SK-N-SH (cell line): ENCODE data around the gene TTLL1. TPM values are rescaled to one million over a fixed set of nuclear protein-coding genes. Genes with fewer than 3 reads are reported as not detected.

Source experiments
- CTCF ChIA-PET: fragments of 300-600, 350-600 bp; formaldehyde crosslinking; extraction: SDS; loops from one replicate; lab custom pipeline; 2021; lab: Yijun Ruan, JAX
- POLR2A ChIA-PET: fragments of 350-600 bp; sonication (Branson Sonifier 250); formaldehyde crosslinking; extraction: SDS; loops from one replicate; lab custom pipeline; 2020; ENCODE audit warnings: antibody characterized with exemption, inconsistent platforms; lab: Yijun Ruan, JAX
- DNase-seq: peaks from one replicate; pipeline ENCODE4 v3.0.0; 2012
- H2AFZ ChIP-seq: fragments of 200-600 bp; sonication (generic); 2 replicates; pipeline ENCODE4 v1.8.1; 2016; ENCODE audit warnings: antibody characterized with exemption, mild to moderate bottlenecking, low read depth
- H3F3A ChIP-seq: fragments of 200-600 bp; sonication (generic); replicated peaks from 2 replicates; pipeline ENCODE3; 2016; ENCODE audit warnings: antibody characterized with exemption, mild to moderate bottlenecking; ENCODE audit not compliant: insufficient read depth
- H3K27ac ChIP-seq, 2 experiments: fragments of 200-500 bp in 1 of 2; fragments of 200-600 bp in 1 of 2; sonication (Bioruptor generic) in 1 of 2; sonication (generic), shearing (Covaris generic) in 1 of 2; 2 replicates each; pipeline versions ENCODE4 v1.5.1 to v1.6.1; 2014 to 2016; ENCODE audit warnings: low read depth in 2 of 2, inconsistent platforms in 1 of 2, low read length in 1 of 2, mild to moderate bottlenecking in 1 of 2, mixed read lengths in 1 of 2
- H3K27me3 ChIP-seq: fragments of 200-600 bp; sonication (generic), shearing (Covaris generic); 2 replicates; pipeline ENCODE4 v1.6.1; 2016; ENCODE audit warnings: mixed run types; ENCODE audit not compliant: insufficient read depth
- H3K36me3 ChIP-seq, 2 experiments: fragments of 200-500 bp in 1 of 2; fragments of 200-600 bp in 1 of 2; sonication (Bioruptor generic) in 1 of 2; sonication (generic) in 1 of 2; replicated peaks in 1 of 2; 2 replicates each; pipeline versions ENCODE3 to v1.5.1; 2014 to 2016; ENCODE audit warnings: low read length in 1 of 2, mild to moderate bottlenecking in 1 of 2; ENCODE audit not compliant: insufficient read depth in 2 of 2, control insufficient read depth in 1 of 2
- H3K4me1 ChIP-seq, 2 experiments: fragments of 200-500 bp in 1 of 2; fragments of 200-600 bp in 1 of 2; sonication (Bioruptor generic) in 1 of 2; sonication (generic), shearing (Covaris generic) in 1 of 2; 2 replicates each; pipeline versions ENCODE4 v1.5.1 to v1.6.1; 2014 to 2016; ENCODE audit warnings: low read depth in 1 of 2, low read length in 1 of 2, mixed run types in 1 of 2; ENCODE audit not compliant: insufficient read depth in 2 of 2, control insufficient read depth in 1 of 2
- H3K4me2 ChIP-seq: fragments of 200-600 bp; sonication (generic), shearing (Covaris generic); 2 replicates; pipeline ENCODE4 v1.6.1; 2017; ENCODE audit warnings: mixed run types
- H3K4me3 ChIP-seq, 2 experiments: fragments of 200-500 bp in 1 of 2; fragments of 200-600 bp in 1 of 2; sonication (Bioruptor generic) in 1 of 2; sonication (generic), shearing (Covaris generic) in 1 of 2; 2 replicates each; pipeline versions ENCODE4 v1.5.1 to v1.8.1; 2014 to 2016; ENCODE audit warnings: low read depth in 2 of 2, inconsistent platforms in 1 of 2, low read length in 1 of 2, mild to moderate bottlenecking in 1 of 2, mixed read lengths in 1 of 2, moderate library complexity in 1 of 2
- H3K79me2 ChIP-seq: fragments of 200-600 bp; sonication (generic); 2 replicates; pipeline ENCODE4 v1.8.1; 2017; ENCODE audit warnings: mild to moderate bottlenecking; ENCODE audit not compliant: insufficient read depth
- H3K9ac ChIP-seq: fragments of 200-600 bp; sonication (generic); 2 replicates; pipeline ENCODE4 v1.6.1; 2017; ENCODE audit warnings: mixed run types
- H3K9me2 ChIP-seq: fragments of 200-600 bp; sonication (generic); 2 replicates; pipeline ENCODE4 v1.6.1; 2017; ENCODE audit warnings: mixed run types
- H3K9me3 ChIP-seq: fragments of 200-600 bp; sonication (generic); 2 replicates; pipeline ENCODE4 v1.6.1; 2017; ENCODE audit warnings: mixed run types, mild to moderate bottlenecking, moderate library complexity
- H4K20me1 ChIP-seq: fragments of 200-600 bp; sonication (generic); 2 replicates; pipeline ENCODE4 v1.6.1; 2017; ENCODE audit warnings: mild to moderate bottlenecking, mixed run types; ENCODE audit not compliant: insufficient read depth
- ELF1 ChIP-seq: IDR thresholded peaks from 2 replicates; pipeline ENCODE4 v1.4.0; 2012
- FOSL2 ChIP-seq: IDR thresholded peaks from 2 replicates; pipeline ENCODE4 v1.4.0; 2012; ENCODE audit warnings: low read depth, mild to moderate bottlenecking, moderate library complexity, borderline replicate concordance
- FOXJ3 ChIP-seq: sonication (generic); formaldehyde crosslinking; IDR thresholded peaks from 2 replicates; pipeline ENCODE4 v1.5.1; 2020; ENCODE audit warnings: mild to moderate bottlenecking, missing genetic modification reagents
- FOXM1 ChIP-seq: IDR thresholded peaks from 2 replicates; pipeline ENCODE4 v1.4.0; 2012; ENCODE audit warnings: low read depth, mild to moderate bottlenecking
- JUND ChIP-seq: IDR thresholded peaks from 2 replicates; pipeline ENCODE4 v1.4.0; 2012
- MEF2A ChIP-seq: IDR thresholded peaks from 2 replicates; pipeline ENCODE4 v1.4.0; 2012; ENCODE audit warnings: low read depth, borderline replicate concordance
- MXI1 ChIP-seq: IDR thresholded peaks from 2 replicates; pipeline ENCODE4 v1.6.1; 2012; ENCODE audit warnings: mild to moderate bottlenecking, low read depth, low read length, improper control_type of control experiment
- NFIC ChIP-seq: IDR thresholded peaks from 2 replicates; pipeline ENCODE4 v1.4.0; 2012; ENCODE audit warnings: borderline replicate concordance
- NRF1 ChIP-seq: IDR thresholded peaks from 2 replicates; pipeline ENCODE4 v1.6.1; 2012; ENCODE audit warnings: low read depth, mild to moderate bottlenecking, low read length
- POLR2AphosphoS5 ChIP-seq: IDR thresholded peaks from 2 replicates; pipeline ENCODE4 v1.6.1; 2012; ENCODE audit warnings: low read depth, low read length
- SIN3A ChIP-seq: IDR thresholded peaks from 2 replicates; pipeline ENCODE4 v1.6.1; 2012; ENCODE audit warnings: low read depth, mild to moderate bottlenecking, low read length, moderate library complexity, borderline replicate concordance
- TCF12 ChIP-seq: IDR thresholded peaks from 2 replicates; pipeline ENCODE4 v1.4.0; 2012
- TEAD4 ChIP-seq: IDR thresholded peaks from 2 replicates; pipeline ENCODE4 v1.4.0; 2012; ENCODE audit warnings: mild to moderate bottlenecking, borderline replicate concordance; ENCODE audit not compliant: insufficient read depth
- WGBS: methylation state at CpG from one replicate; pipeline ENCODE4 v1.1.6; 2017; ENCODE audit warnings: low lambda C conversion rate; 5-methylcytosine and 5-hydroxymethylcytosine counted together
- polyA plus RNA-seq, 3 experiments: library from polyadenylated mRNA; depleted of rRNA; stranded (reverse); fragments of >200 nt; gene quantifications; 2 replicates each; pipeline ENCODE4 v1.2.3, GENCODE V29; 2012
- TF ChIP-seq, protein P1 (sequence below): IDR thresholded peaks from 2 replicates; pipeline ENCODE4 v1.4.0; 2012; ENCODE audit warnings: low read depth, borderline replicate concordance
- TF ChIP-seq, protein P2 (sequence below): IDR thresholded peaks from 2 replicates; pipeline ENCODE4 v1.4.0; 2012; ENCODE audit warnings: low read depth
- TF ChIP-seq, protein P3 (sequence below): IDR thresholded peaks from 2 replicates; pipeline ENCODE4; 2012
- TF ChIP-seq, protein P4 (sequence below): IDR thresholded peaks from 2 replicates; pipeline ENCODE4 v1.4.0; 2012; ENCODE audit warnings: low read depth, borderline replicate concordance

TTLL1 gene
- polyA plus RNA-seq, 1 of the 3 experiments (the other 2 are of a cell fraction), result 14.0 TPM

DNA sequence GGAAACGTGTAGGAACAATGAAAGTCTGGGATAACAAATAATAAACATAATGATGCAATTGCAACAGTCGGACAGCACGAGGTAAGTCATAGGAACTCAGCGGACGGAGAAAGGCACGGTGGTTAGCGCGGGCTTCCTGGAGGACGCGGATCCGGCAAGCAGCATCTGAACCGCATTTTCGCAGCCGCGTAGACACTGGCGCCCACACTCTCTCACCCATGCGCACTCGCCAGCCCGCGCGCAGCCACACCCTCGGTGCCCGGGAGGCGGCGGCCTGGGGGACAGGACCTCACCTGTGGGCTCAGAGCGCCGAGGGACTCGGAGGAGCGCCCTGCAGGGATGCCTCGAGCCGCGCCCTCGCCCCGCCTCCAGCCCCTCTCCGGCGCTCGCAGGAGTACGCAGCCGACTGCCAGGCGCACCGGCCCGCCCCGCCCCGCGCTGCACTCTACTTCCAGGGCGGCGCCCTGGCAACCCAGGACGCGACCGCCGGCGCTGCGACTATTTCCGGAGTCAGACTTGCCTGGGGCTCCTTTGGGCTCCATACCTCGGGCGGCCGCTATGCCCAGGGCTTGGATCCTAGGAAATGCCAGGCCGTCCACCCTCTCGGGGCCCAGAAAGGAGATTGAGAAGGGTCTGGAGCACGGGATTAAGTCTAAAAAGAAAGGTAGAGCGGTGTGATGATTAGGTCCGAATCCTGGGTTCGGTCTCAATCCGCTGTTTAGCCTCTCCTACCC is at the start of gene TTLL1 (continued):
- TF ChIP-seq, protein P1, sequence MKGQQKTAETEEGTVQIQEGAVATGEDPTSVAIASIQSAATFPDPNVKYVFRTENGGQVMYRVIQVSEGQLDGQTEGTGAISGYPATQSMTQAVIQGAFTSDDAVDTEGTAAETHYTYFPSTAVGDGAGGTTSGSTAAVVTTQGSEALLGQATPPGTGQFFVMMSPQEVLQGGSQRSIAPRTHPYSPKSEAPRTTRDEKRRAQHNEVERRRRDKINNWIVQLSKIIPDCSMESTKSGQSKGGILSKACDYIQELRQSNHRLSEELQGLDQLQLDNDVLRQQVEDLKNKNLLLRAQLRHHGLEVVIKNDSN, result peak; percentile 32; the same call in 1 of the 2 replicates
- TF ChIP-seq FOXJ3 (CRISPR knock-in tag) (no peak), SIN3A (0 out of 2 replicates have a peak, but pooled peaks have one; percentile 34), ELF1 (no peak), MXI1 (peak; percentile 45; the same call in 1 of the 2 replicates), MEF2A (no peak), JUND (no peak), FOSL2 (no peak), POLR2AphosphoS5 (no peak), FOXM1 (no peak)
- TF ChIP-seq, protein P2, sequence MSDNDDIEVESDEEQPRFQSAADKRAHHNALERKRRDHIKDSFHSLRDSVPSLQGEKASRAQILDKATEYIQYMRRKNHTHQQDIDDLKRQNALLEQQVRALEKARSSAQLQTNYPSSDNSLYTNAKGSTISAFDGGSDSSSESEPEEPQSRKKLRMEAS, result no peak
- TF ChIP-seq, protein P3, sequence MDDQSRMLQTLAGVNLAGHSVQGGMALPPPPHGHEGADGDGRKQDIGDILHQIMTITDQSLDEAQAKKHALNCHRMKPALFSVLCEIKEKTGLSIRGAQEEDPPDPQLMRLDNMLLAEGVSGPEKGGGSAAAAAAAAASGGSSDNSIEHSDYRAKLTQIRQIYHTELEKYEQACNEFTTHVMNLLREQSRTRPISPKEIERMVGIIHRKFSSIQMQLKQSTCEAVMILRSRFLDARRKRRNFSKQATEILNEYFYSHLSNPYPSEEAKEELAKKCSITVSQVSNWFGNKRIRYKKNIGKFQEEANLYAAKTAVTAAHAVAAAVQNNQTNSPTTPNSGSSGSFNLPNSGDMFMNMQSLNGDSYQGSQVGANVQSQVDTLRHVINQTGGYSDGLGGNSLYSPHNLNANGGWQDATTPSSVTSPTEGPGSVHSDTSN, result no peak

DNA sequence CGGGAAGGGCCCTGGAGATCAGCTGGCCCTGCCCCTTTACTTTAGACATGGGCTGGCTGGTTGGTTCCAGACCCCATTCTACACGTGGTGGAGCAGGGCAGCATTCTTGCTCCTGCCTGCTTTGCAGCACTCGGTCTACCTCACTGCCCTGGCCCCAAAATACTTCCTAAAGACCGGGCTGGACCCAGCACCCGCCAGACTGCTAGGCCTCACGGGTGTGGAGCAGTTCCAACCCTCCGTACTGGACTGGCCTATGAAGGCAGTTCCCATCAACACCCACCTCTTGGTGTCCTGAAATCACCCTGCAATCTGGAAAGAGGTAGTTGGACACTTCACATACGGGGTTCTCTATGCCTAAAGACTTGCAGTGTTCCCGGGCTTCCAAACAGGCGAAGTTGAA is 47.6 kb upstream of the TTLL1 start:
- ChIA-PET POLR2A (no interaction called here), CTCF (interaction anchor here (0.6 to 1.9 kb wide), 4 partner anchors 18 to 64 kb away, joined by 3 to 5 read pairs (median 4); partner anchors contain the start of gene BIK)
- Histone ChIP-seq H3K4me3 (no peak overlapping the region), H3K27me3 (no peaks in the 10 kb centered on the region), H3K4me2 (no peak overlapping the region), H3K9ac (no peak overlapping the region), H3K36me3 (peaks cover 0 to 8% of the 10 kb centered on the region in 2 experiments), H3F3A (no peaks in the 10 kb centered on the region), H3K9me3 (no peaks in the 10 kb centered on the region), H2AFZ (no peak overlapping the region), H3K4me1 (no peaks in the 10 kb centered on the region; a peak in 1 of 4 replicates), H3K27ac (no peak overlapping the region), H3K9me2 (no peaks in the 10 kb centered on the region), H4K20me1 (no peaks in the 10 kb centered on the region), H3K79me2 (peaks cover 3% of the 10 kb centered on the region; the same call in 1 of the 2 replicates)
- DNase-seq, result no peak
- TF ChIP-seq FOSL2 (no peak), ELF1 (no peak), TCF12 (no peak), POLR2AphosphoS5 (no peak), TEAD4 (no peak), NFIC (no peak), NRF1 (no peak)
- TF ChIP-seq, protein P1, result no peak
- TF ChIP-seq, protein P2, result no peak
- TF ChIP-seq, protein P4, sequence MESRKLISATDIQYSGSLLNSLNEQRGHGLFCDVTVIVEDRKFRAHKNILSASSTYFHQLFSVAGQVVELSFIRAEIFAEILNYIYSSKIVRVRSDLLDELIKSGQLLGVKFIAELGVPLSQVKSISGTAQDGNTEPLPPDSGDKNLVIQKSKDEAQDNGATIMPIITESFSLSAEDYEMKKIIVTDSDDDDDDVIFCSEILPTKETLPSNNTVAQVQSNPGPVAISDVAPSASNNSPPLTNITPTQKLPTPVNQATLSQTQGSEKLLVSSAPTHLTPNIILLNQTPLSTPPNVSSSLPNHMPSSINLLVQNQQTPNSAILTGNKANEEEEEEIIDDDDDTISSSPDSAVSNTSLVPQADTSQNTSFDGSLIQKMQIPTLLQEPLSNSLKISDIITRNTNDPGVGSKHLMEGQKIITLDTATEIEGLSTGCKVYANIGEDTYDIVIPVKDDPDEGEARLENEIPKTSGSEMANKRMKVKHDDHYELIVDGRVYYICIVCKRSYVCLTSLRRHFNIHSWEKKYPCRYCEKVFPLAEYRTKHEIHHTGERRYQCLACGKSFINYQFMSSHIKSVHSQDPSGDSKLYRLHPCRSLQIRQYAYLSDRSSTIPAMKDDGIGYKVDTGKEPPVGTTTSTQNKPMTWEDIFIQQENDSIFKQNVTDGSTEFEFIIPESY, result no peak
- 89% methylated on average over 5 of the region's 10 CpGs for WGBS
